Mucosa of descending colon (tissue), 3 donors: ENCODE results near the gene HDAC9. TPM values are rescaled to one million over a fixed set of nuclear protein-coding genes. Genes with fewer than 3 reads are reported as not detected.

Experiments used
- ATAC-seq: fragments of 200-7000 bp; cut with Tn5 transposase; one replicate; pipeline ENCODE4 v1.9.1; 2020; ENCODE audit warnings: mild to moderate bottlenecking, moderate library complexity
- DNase-seq, 3 donors: peaks; one replicate each; pipeline ENCODE4 v3.0.0-alpha.2; 2020
- H3K36me3 ChIP-seq: fragments of 200-600 bp; one replicate; pipeline ENCODE4 v1.8.0; 2021; ENCODE audit warnings: low read depth, mild to moderate bottlenecking
- H3K4me1 ChIP-seq: fragments of 200-600 bp; one replicate; pipeline ENCODE4 v1.8.0; 2021; ENCODE audit warnings: low read depth, mild to moderate bottlenecking
- H3K4me3 ChIP-seq: fragments of 200-600 bp; one replicate; pipeline ENCODE4 v1.8.0; 2021; ENCODE audit warnings: mild to moderate bottlenecking
- H3K9me3 ChIP-seq: fragments of 200-600 bp; one replicate; pipeline ENCODE4 v1.8.0; 2021; ENCODE audit warnings: mild to moderate bottlenecking
- CTCF ChIP-seq: fragments of 200-600 bp; IDR thresholded peaks from one replicate; pipeline ENCODE4 v1.8.0; 2022; ENCODE audit warnings: antibody characterized with exemption, mild to moderate bottlenecking
- intact Hi-C, 2 donors: fragments of 100-400 bp; cut with DNase I in 1 of 2; cut with micrococcal nuclease in 1 of 2; formaldehyde crosslinking; loops; one replicate each; pipeline versions ENCODE4 v1.11.0 to v1.11.1; 2022; cut with DNase I, micrococcal nuclease
- total RNA-seq, 3 donors: library from RNA; stranded (reverse); fragmentation: NEBNext Ultra II Directional in 2 of 3; extraction: Animal tissue kit (Norgen Biotek cat#: 25700) in 2 of 3; gene quantifications; one replicate each; pipeline versions ENCODE4 v1.2.1 to v1.2.4, GENCODE V29; 2021 to 2023
- donor health status: DM: no; HTN: no; CAD: no; lungs with moderate emphysema.
- donor health status: DM: no; HTN: no; CAD: no.
- donor health status: DM: no; HTN: yes; CAD: no.

HDAC9 gene
- total RNA-seq, 3 donors from 2014 or later: 16.0 to 20.4 (median 17.5) TPM

DNA sequence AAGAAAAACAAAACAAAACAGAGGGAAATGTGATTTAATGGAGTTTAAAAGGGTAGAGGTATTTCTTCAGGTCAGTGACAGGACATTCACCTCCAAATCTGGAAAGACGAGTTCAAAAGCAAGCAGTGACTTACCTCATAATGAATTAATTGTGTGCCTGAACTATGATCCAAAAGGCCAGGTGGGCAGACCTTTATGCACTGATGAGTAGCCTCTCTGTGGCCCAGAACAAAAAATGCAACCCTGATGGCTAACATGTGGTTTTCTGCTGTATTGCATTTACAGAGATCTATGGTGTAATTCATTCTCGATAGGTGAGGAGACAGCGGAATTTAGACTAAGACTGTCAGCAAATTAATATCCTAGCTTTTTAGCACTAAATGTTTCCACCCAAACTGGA lies 142.0 kb downstream of the HDAC9 start:
- intact Hi-C loops: no loop called here
- Histone ChIP-seq H3K36me3 (no peaks in the 10 kb centered on the region), H3K4me3 (no peak overlapping the region), H3K4me1 (no peaks in the 10 kb centered on the region), H3K9me3 (no peaks in the 10 kb centered on the region)
- DNase-seq: no peak
- TF ChIP-seq CTCF: no peak
- no peak for ATAC-seq

- TF ChIP-seq CTCF: no peak
- DNase-seq: no peak
- Histone ChIP-seq H3K36me3 (no peaks in the 10 kb centered on the region), H3K9me3 (no peaks in the 10 kb centered on the region), H3K4me3 (no peak overlapping the region), H3K4me1 (no peaks in the 10 kb centered on the region)
- intact Hi-C loops: no loop called here
- peak; percentile 48 for ATAC-seq
These were observed 143.3 kb downstream of the HDAC9 start for GRCh38 chr7:18638594-18639452.

GRCh38 chr7:18639711-18640110 lies 144.2 kb downstream of the HDAC9 start:
- DNase-seq (no peak), ATAC-seq (no peak)
- Histone ChIP-seq H3K4me3 (no peak overlapping the region), H3K4me1 (no peaks in the 10 kb centered on the region), H3K9me3 (no peaks in the 10 kb centered on the region), H3K36me3 (no peaks in the 10 kb centered on the region)
- intact Hi-C loops: no loop called here
- no peak for TF ChIP-seq CTCF

- TF ChIP-seq CTCF: no peak
These were observed 149.4 kb downstream of the HDAC9 start for GRCh38 chr7:18644981-18645380.

GRCh38 chr7:18647582-18647981 lies 152.0 kb downstream of the HDAC9 start:
- ATAC-seq: no peak
- H3K4me1 ChIP-seq: no peaks in the 10 kb centered on the region
- no peaks in the 10 kb centered on the region for H3K36me3 ChIP-seq
- no peak for TF ChIP-seq CTCF
- DNase-seq: no peak
- H3K9me3 ChIP-seq: no peaks in the 10 kb centered on the region
- no peak overlapping the region for H3K4me3 ChIP-seq
- intact Hi-C loops: no loop called here

More at GRCh38 chr7:18644981-18645380, 149.4 kb downstream of the HDAC9 start:
- DNase-seq: no peak
- ATAC-seq: no peak
- H3K9me3 ChIP-seq: no peaks in the 10 kb centered on the region
- no peak overlapping the region for H3K4me3 ChIP-seq
- no peaks in the 10 kb centered on the region for H3K4me1 ChIP-seq
- intact Hi-C loops: no loop called here
- no peaks in the 10 kb centered on the region for H3K36me3 ChIP-seq
